ENCODE results near the gene RAI14.
"Not testable (repeated sequence)": the region's sequence is repeated elsewhere in the genome, so short reads cannot be mapped to it uniquely, and the experiment has no call there.

Gene RAI14

GRCh38 chr5:34778091-34778850, 122.1 kb downstream of the RAI14 start:
- Histone ChIP-seq H4K20me1 (ENCODE audit: insufficient read depth, low read length) (no peaks in the 10 kb centered on the region), H3K4me1 (ENCODE audit: low read length) (no peaks in the 10 kb centered on the region), H3K4me3 (ENCODE audit: low read length) (no peak overlapping the region), H3K9ac (ENCODE audit: low read length) (no peak overlapping the region), H3K4me2 (ENCODE audit: low read depth, low read length) (no peak overlapping the region), H3K36me3 (replicated peaks; ENCODE audit: insufficient read depth, low read length) (no peaks in the 10 kb centered on the region), H3K9me3 (replicated peaks; ENCODE audit: insufficient read depth, low read length) (no peaks in the 10 kb centered on the region), H3K9me2 (replicated peaks; ENCODE audit: insufficient read depth, low read length) (no peaks in the 10 kb centered on the region), H3K27ac (ENCODE audit: low read length) (no peak overlapping the region), H2AFZ (ENCODE audit: low read length) (no peak overlapping the region), H3K27me3 (replicated peaks; ENCODE audit: insufficient read depth, low read length) (no peaks in the 10 kb centered on the region), H3K79me2 (ENCODE audit: low read length) (no peaks in the 10 kb centered on the region), H3F3A (ENCODE audit: insufficient read depth, low read length) (no peaks in the 10 kb centered on the region)
- DNase-seq: no peak
- TF ChIP-seq CTCF (IDR thresholded peaks at IDR 0.05; ENCODE audit: low read length): no peak
- TF ChIP-seq EZH2 (optimal IDR thresholded peaks at IDR 0.05; ENCODE audit: low read depth, low read length): no peak
- TF ChIP-seq EZH2phosphoT487 (IDR thresholded peaks at IDR 0.05; ENCODE audit: low read length): no peak

- not testable (repeated sequence) for H3K9me3 ChIP-seq (replicated peaks; ENCODE audit: insufficient read depth, low read length); H3K79me2 ChIP-seq (ENCODE audit: low read length); H4K20me1 ChIP-seq (ENCODE audit: insufficient read depth, low read length); H3K27me3 ChIP-seq (replicated peaks; ENCODE audit: insufficient read depth, low read length); H3K9me2 ChIP-seq (replicated peaks; ENCODE audit: insufficient read depth, low read length); H3K27ac ChIP-seq (ENCODE audit: low read length); H2AFZ ChIP-seq (ENCODE audit: low read length); DNase-seq; H3F3A ChIP-seq (ENCODE audit: insufficient read depth, low read length); H3K36me3 ChIP-seq (replicated peaks; ENCODE audit: insufficient read depth, low read length); H3K4me3 ChIP-seq (ENCODE audit: low read length); H3K9ac ChIP-seq (ENCODE audit: low read length); H3K4me2 ChIP-seq (ENCODE audit: low read depth, low read length); H3K4me1 ChIP-seq (ENCODE audit: low read length)
Measured at GRCh38 chr5:34783892-34784291, 127.8 kb downstream of the RAI14 start.

- no peak for DNase-seq
Measured at GRCh38 chr5:34787035-34787434, 130.9 kb downstream of the RAI14 start.

More at GRCh38 chr5:34787035-34787434, 130.9 kb downstream of the RAI14 start:
- TF ChIP-seq EZH2 (optimal IDR thresholded peaks at IDR 0.05; ENCODE audit: low read depth, low read length) (no peak), EZH2phosphoT487 (IDR thresholded peaks at IDR 0.05; ENCODE audit: low read length) (no peak), CTCF (IDR thresholded peaks at IDR 0.05; ENCODE audit: low read length) (no peak)
- H3K4me3 ChIP-seq (ENCODE audit: low read length): no peak overlapping the region
- H2AFZ ChIP-seq (ENCODE audit: low read length): no peak overlapping the region
- no peaks in the 10 kb centered on the region for H3K9me3 ChIP-seq (replicated peaks; ENCODE audit: insufficient read depth, low read length)
- H3K9me2 ChIP-seq (replicated peaks; ENCODE audit: insufficient read depth, low read length): no peaks in the 10 kb centered on the region
- H3F3A ChIP-seq (ENCODE audit: insufficient read depth, low read length): no peaks in the 10 kb centered on the region
- no peaks in the 10 kb centered on the region for H3K27me3 ChIP-seq (replicated peaks; ENCODE audit: insufficient read depth, low read length)
- H3K4me1 ChIP-seq (ENCODE audit: low read length): no peaks in the 10 kb centered on the region
- H3K9ac ChIP-seq (ENCODE audit: low read length): no peak overlapping the region
- H3K79me2 ChIP-seq (ENCODE audit: low read length): no peaks in the 10 kb centered on the region
- H3K4me2 ChIP-seq (ENCODE audit: low read depth, low read length): no peak overlapping the region
- no peak overlapping the region for H3K27ac ChIP-seq (ENCODE audit: low read length)
- no peaks in the 10 kb centered on the region for H4K20me1 ChIP-seq (ENCODE audit: insufficient read depth, low read length)
- no peaks in the 10 kb centered on the region for H3K36me3 ChIP-seq (replicated peaks; ENCODE audit: insufficient read depth, low read length)

Data from MM.1S (cell line).